ENCODE data around the gene BHLHE41. TPM values are rescaled to one million over a fixed set of nuclear protein-coding genes. Genes with fewer than 3 reads are reported as not detected.

Gene BHLHE41
- total RNA-seq, 1 donor from 2014 or later: 2.9 TPM

- intact Hi-C loops (cut with DNase I): no loop called here
- no peak overlapping the region for H3K27ac ChIP-seq
- no peaks in the 10 kb centered on the region for H3K27me3 ChIP-seq
- H3K36me3 ChIP-seq: no peaks in the 10 kb centered on the region
- H3K9me3 ChIP-seq: no peaks in the 10 kb centered on the region
- no peak overlapping the region for H3K4me3 ChIP-seq
- H3K4me1 ChIP-seq: peaks cover 0 to 27% of the 10 kb centered on the region in 2 donors
- no peak for TF ChIP-seq CTCF (IDR thresholded peaks at IDR 0.05)
- no peak for DNase-seq (ENCODE audit: low spot score in 2 of 2)
These were observed 23.5 kb upstream of the BHLHE41 start for GRCh38 chr12:26148291-26148690.

GRCh38 chr12:26143291-26143690 is 18.5 kb upstream of the BHLHE41 start:
- no peak for DNase-seq (ENCODE audit: low spot score in 2 of 2)
- Histone ChIP-seq H3K4me3 (no peak overlapping the region), H3K9me3 (no peaks in the 10 kb centered on the region), H3K4me1 (no peaks in the 10 kb centered on the region), H3K27ac (no peak overlapping the region), H3K27me3 (no peaks in the 10 kb centered on the region), H3K36me3 (no peaks in the 10 kb centered on the region)
- no peak for TF ChIP-seq CTCF (IDR thresholded peaks at IDR 0.05)
- intact Hi-C loops (cut with DNase I): no loop called here

GRCh38 chr12:26138860-26139259 is 14.0 kb upstream of the BHLHE41 start:
- peaks cover 0 to 3% of the 10 kb centered on the region in 2 donors for H3K4me1 ChIP-seq
- H3K27me3 ChIP-seq: no peaks in the 10 kb centered on the region
- no peaks in the 10 kb centered on the region for H3K36me3 ChIP-seq
- H3K4me3 ChIP-seq: no peak overlapping the region
- H3K9me3 ChIP-seq: no peaks in the 10 kb centered on the region
- no peak for TF ChIP-seq CTCF (IDR thresholded peaks at IDR 0.05)
- H3K27ac ChIP-seq: no peak overlapping the region
- no peak for DNase-seq (ENCODE audit: low spot score in 2 of 2)
- intact Hi-C loops (cut with DNase I): no loop called here

- no peaks in the 10 kb centered on the region for H3K27me3 ChIP-seq
- no peak overlapping the region for H3K4me3 ChIP-seq
- TF ChIP-seq CTCF (IDR thresholded peaks at IDR 0.05): no peak
- H3K36me3 ChIP-seq: no peaks in the 10 kb centered on the region
- no peak overlapping the region for H3K27ac ChIP-seq
- no peaks in the 10 kb centered on the region for H3K9me3 ChIP-seq
- intact Hi-C loops (cut with DNase I): no loop called here
- peaks cover 0 to 3% of the 10 kb centered on the region in 2 donors for H3K4me1 ChIP-seq
- DNase-seq (ENCODE audit: low spot score in 2 of 2): no peak
These were observed 11.9 kb upstream of the BHLHE41 start for GRCh38 chr12:26136688-26137087.

- Histone ChIP-seq H3K27me3 (no peaks in the 10 kb centered on the region), H3K27ac (peak overlapping the region in 1 of 2 donors; percentile 47), H3K4me1 (peaks cover 0 to 3% of the 10 kb centered on the region in 2 donors), H3K9me3 (no peaks in the 10 kb centered on the region), H3K36me3 (no peaks in the 10 kb centered on the region), H3K4me3 (no peak overlapping the region)
- DNase-seq (ENCODE audit: low spot score in 2 of 2): no peak
- TF ChIP-seq CTCF (IDR thresholded peaks at IDR 0.05): no peak
- intact Hi-C loops (cut with DNase I): no loop called here
These were observed 10.7 kb upstream of the BHLHE41 start for GRCh38 chr12:26135571-26135970.

DNA sequence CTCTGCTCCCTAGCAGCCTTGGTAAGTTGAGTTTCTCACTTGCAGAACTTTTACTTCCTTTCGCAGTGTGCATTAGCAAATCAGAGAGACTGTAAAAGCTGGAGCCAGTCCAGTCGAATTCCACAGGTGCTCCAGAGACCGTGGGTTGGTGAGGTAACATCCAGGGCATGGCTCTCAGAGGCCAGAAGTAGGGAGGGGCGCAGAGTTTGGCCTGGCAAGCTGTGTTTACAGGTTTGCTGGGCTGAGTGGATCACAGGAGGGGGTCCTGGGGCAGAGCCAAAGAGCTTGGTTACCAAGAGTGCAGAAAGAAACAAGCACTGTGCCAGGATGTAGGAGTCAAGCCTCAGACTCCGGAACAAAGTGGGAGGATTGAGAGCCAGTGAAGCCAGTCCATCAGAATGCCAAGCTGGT is 10.2 kb upstream of the BHLHE41 start:
- DNase-seq (ENCODE audit: low spot score in 2 of 2): peak in 1 of 2 donors; percentile 78
- no peak for TF ChIP-seq CTCF (IDR thresholded peaks at IDR 0.05)
- peak overlapping the region in 1 of 2 donors; percentile 47 for H3K27ac ChIP-seq
- intact Hi-C loops (cut with DNase I): no loop called here
- H3K4me3 ChIP-seq: no peak overlapping the region
- no peaks in the 10 kb centered on the region for H3K9me3 ChIP-seq
- no peaks in the 10 kb centered on the region for H3K36me3 ChIP-seq
- H3K27me3 ChIP-seq: no peaks in the 10 kb centered on the region
- peaks cover 0 to 3% of the 10 kb centered on the region in 2 donors for H3K4me1 ChIP-seq

Measured in ascending aorta (tissue), 2 donors.